Kidney epithelial cell (primary cell): Measurements from ENCODE around the gene OR2A12. TPM values are rescaled to one million over a fixed set of nuclear protein-coding genes. Genes with fewer than 3 reads are reported as not detected.
"Not testable (repeated sequence)": the region's sequence is repeated elsewhere in the genome, so short reads cannot be mapped to it uniquely, and the experiment has no call there.

ENCODE experiments used
- DNase-seq: peaks from one replicate; pipeline ENCODE4 v3.0.0-alpha.2; 2010; ENCODE audit warnings: low read depth
- H3K27me3 ChIP-seq: 2 replicates; pipeline ENCODE4 v1.6.0; 2011; ENCODE audit warnings: low read length; ENCODE audit not compliant: control insufficient read depth, insufficient read depth
- H3K36me3 ChIP-seq: 2 replicates; pipeline ENCODE4 v1.5.1; 2011; ENCODE audit warnings: low read length; ENCODE audit not compliant: control insufficient read depth, insufficient read depth
- H3K4me3 ChIP-seq: 2 replicates; pipeline ENCODE4 v1.5.1; 2011; ENCODE audit warnings: low read depth, mild to moderate bottlenecking, control low read depth, low read length
- CTCF ChIP-seq: IDR thresholded peaks from 2 replicates; pipeline ENCODE4 v1.5.1; 2011; ENCODE audit warnings: mild to moderate bottlenecking, moderate library complexity, low read length, control low read depth, inconsistent platforms; ENCODE audit not compliant: insufficient read depth, poor library complexity, severe bottlenecking
- total RNA-seq: library from RNA; depleted of rRNA; stranded (reverse); fragments of >200 nt; gene quantifications from 2 replicates; pipeline ENCODE4 v1.2.3, GENCODE V29; 2015

The OR2A12 gene
- total RNA-seq, 1 donor from 2014 or later, result not detected

- Histone ChIP-seq H3K27me3 (no peaks in the 10 kb centered on the region), H3K36me3 (no peaks in the 10 kb centered on the region), H3K4me3 (no peak overlapping the region)
- no peak for DNase-seq
- TF ChIP-seq CTCF, result no peak
Measured at GRCh38 chr7:144118341-144118740, 32.3 kb downstream of the OR2A12 start.

GRCh38 chr7:144122876-144123275 lies 36.8 kb downstream of the OR2A12 start, which contains the start of gene OR2A14:
Gene OR2A14 (plus strand): TSS chr7:144123176. CDS start chr7:144129113, 5,937 bp downstream.
- no peak for TF ChIP-seq CTCF

GRCh38 chr7:144127714-144128334 lies 41.7 kb downstream of the OR2A12 start:
- TF ChIP-seq CTCF, result peak; percentile 95
- no peak overlapping the region for H3K4me3 ChIP-seq
- DNase-seq, result peak; percentile 55

More at GRCh38 chr7:144122876-144123275, 36.8 kb downstream of the OR2A12 start, which contains the start of gene OR2A14:
- H3K27me3 ChIP-seq, result no peaks in the 10 kb centered on the region
- H3K4me3 ChIP-seq, result no peak within 1 kb of the TSS
- DNase-seq, result no peak
- H3K36me3 ChIP-seq, result no peaks in the 10 kb centered on the region

GRCh38 chr7:144129601-144130000 lies 43.5 kb downstream of the OR2A12 start:
- H3K27me3 ChIP-seq, H3K36me3 ChIP-seq, DNase-seq, H3K4me3 ChIP-seq: not testable (repeated sequence)

More at GRCh38 chr7:144127714-144128334, 41.7 kb downstream of the OR2A12 start:
- Histone ChIP-seq H3K36me3 (no peaks in the 10 kb centered on the region), H3K27me3 (no peaks in the 10 kb centered on the region)

GRCh38 chr7:144130730-144131129 lies 44.7 kb downstream of the OR2A12 start:
- no peak for TF ChIP-seq CTCF
- Histone ChIP-seq H3K36me3 (no peaks in the 10 kb centered on the region), H3K27me3 (no peaks in the 10 kb centered on the region), H3K4me3 (no peak overlapping the region)
- no peak for DNase-seq

- no peak for TF ChIP-seq CTCF
- DNase-seq, result no peak
- Histone ChIP-seq H3K4me3 (no peak overlapping the region), H3K27me3 (no peaks in the 10 kb centered on the region), H3K36me3 (no peaks in the 10 kb centered on the region)
Measured at GRCh38 chr7:144132262-144132661, 46.2 kb downstream of the OR2A12 start.
